ENCODE measurements around the gene SMCO2. TPM values are rescaled to one million over a fixed set of nuclear protein-coding genes. Genes with fewer than 3 reads are reported as not detected.

SMCO2 gene
- total RNA-seq, 2 donors from 2014 or later: 0.41 TPM; not detected in 1

GRCh38 chr12:27436768-27437167, 9.8 kb upstream of the SMCO2 start:
- Histone ChIP-seq H3K27me3 (replicated peaks; ENCODE audit: insufficient read depth) (no peaks in the 10 kb centered on the region), H3K27ac (no peak overlapping the region), H3K9me3 (no peaks in the 10 kb centered on the region), H3K4me1 (replicated peaks) (no peaks in the 10 kb centered on the region), H3K36me3 (no peaks in the 10 kb centered on the region), H3K4me3 (no peak overlapping the region)
- no peak for TF ChIP-seq POLR2A (IDR thresholded peaks at IDR 0.05)
- no peak for TF ChIP-seq POLR2AphosphoS5 (IDR thresholded peaks at IDR 0.05)
- no peak for TF ChIP-seq CTCF (IDR thresholded peaks at IDR 0.05)
- intact Hi-C loops (cut with DNase I): loop anchor here (5.0 kb wide), 2 partner anchors 86 to 216 kb away; partner anchors contain the start of gene PPFIBP1
- 94% methylated on average over 1 of the region's 1 CpG for WGBS
- DNase-seq (ENCODE audit: low spot score): no peak

DNA sequence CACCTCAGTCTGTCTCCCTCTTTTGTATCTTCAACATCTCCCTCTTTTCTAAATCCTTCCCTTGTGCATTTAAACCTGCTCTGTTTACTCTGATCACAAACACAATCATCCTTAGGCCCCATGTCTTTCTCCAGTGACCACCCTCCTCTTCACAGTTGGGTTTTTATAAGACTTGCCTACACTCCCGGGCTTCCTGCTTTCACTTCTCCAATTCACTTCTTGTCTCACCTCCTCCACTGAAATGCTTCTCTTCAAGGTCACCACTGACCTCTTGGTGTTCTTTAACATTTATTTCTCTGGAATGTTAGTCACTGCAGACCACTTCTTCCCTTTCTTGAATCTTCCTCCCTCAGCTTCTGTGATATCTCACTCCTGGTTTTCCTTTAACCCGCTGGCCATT, 8.7 kb upstream of the SMCO2 start:
- Histone ChIP-seq H3K4me1 (replicated peaks) (no peaks in the 10 kb centered on the region), H3K27ac (no peak overlapping the region), H3K4me3 (no peak overlapping the region), H3K36me3 (no peaks in the 10 kb centered on the region), H3K9me3 (no peaks in the 10 kb centered on the region), H3K27me3 (replicated peaks; ENCODE audit: insufficient read depth) (no peaks in the 10 kb centered on the region)
- intact Hi-C loops (cut with DNase I): loop anchor here (5.0 kb wide), 2 partner anchors 84 to 214 kb away; partner anchors contain the start of gene PPFIBP1
- TF ChIP-seq POLR2AphosphoS5 (IDR thresholded peaks at IDR 0.05) (no peak), POLR2A (IDR thresholded peaks at IDR 0.05) (no peak), CTCF (IDR thresholded peaks at IDR 0.05) (no peak)
- 86% methylated on average over 2 of the region's 2 CpGs for WGBS
- DNase-seq (ENCODE audit: low spot score): no peak

- H3K27ac ChIP-seq: no peak overlapping the region
- 84% methylated on average over 8 of the region's 8 CpGs for WGBS
- DNase-seq (ENCODE audit: low spot score): no peak
- TF ChIP-seq CTCF (IDR thresholded peaks at IDR 0.05) (no peak), POLR2AphosphoS5 (IDR thresholded peaks at IDR 0.05) (no peak), POLR2A (IDR thresholded peaks at IDR 0.05) (no peak)
- intact Hi-C loops (cut with DNase I): no loop called here
- no peaks in the 10 kb centered on the region for H3K27me3 ChIP-seq (replicated peaks; ENCODE audit: insufficient read depth)
- no peaks in the 10 kb centered on the region for H3K9me3 ChIP-seq
- H3K4me1 ChIP-seq (replicated peaks): no peaks in the 10 kb centered on the region
- no peak overlapping the region for H3K4me3 ChIP-seq
- H3K36me3 ChIP-seq: no peaks in the 10 kb centered on the region
Measured at GRCh38 chr12:27447761-27448160, 1.2 kb downstream of the SMCO2 start.

- no peak for DNase-seq (ENCODE audit: low spot score)
- 85% methylated on average over 6 of the region's 6 CpGs for WGBS
- intact Hi-C loops (cut with DNase I): no loop called here
- H3K27ac ChIP-seq: no peak overlapping the region
- H3K4me1 ChIP-seq (replicated peaks): no peaks in the 10 kb centered on the region
- H3K36me3 ChIP-seq: no peaks in the 10 kb centered on the region
- no peaks in the 10 kb centered on the region for H3K27me3 ChIP-seq (replicated peaks; ENCODE audit: insufficient read depth)
- H3K9me3 ChIP-seq: no peaks in the 10 kb centered on the region
- TF ChIP-seq POLR2A (IDR thresholded peaks at IDR 0.05) (no peak), CTCF (IDR thresholded peaks at IDR 0.05) (no peak), POLR2AphosphoS5 (IDR thresholded peaks at IDR 0.05) (no peak)
- H3K4me3 ChIP-seq: no peak overlapping the region
Measured at GRCh38 chr12:27449026-27449425, 2.5 kb downstream of the SMCO2 start.

DNA sequence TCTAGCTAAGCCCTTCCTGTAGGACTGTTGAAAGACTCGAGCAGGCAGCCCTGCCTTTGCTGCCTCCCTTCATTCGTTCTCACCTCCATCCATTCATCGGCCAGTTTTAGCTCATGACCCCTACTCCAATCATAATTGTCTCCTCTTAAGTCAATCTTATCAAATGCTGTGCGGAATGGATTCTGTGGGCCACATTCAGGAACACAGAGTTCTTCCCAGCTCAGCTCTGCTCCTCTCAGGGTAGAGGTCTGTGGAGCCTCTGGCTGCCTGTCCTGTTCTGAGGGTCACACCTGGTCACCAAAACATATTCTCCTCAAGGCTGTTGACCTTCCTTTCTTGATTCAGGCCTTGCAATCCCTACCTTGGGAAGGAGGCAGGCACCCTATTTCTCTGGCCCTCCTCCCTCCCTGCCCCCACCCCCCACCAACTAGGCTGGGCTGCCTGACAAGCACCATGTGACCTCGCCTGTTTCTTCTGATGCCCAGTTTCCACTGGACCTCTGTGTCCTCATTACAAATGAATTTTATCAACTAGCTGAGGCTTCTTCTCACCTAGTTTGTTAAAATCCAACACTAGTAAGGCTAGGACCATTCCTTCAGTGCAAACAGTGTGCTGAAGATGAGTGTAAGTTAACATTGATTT, 3.5 kb downstream of the SMCO2 start:
- no peak overlapping the region for H3K27ac ChIP-seq
- intact Hi-C loops (cut with DNase I): no loop called here
- WGBS: 96% methylated on average over 5 of the region's 5 CpGs
- H3K36me3 ChIP-seq: no peaks in the 10 kb centered on the region
- no peak for DNase-seq (ENCODE audit: low spot score)
- H3K4me3 ChIP-seq: no peak overlapping the region
- TF ChIP-seq POLR2A (IDR thresholded peaks at IDR 0.05) (no peak), CTCF (IDR thresholded peaks at IDR 0.05) (no peak), POLR2AphosphoS5 (IDR thresholded peaks at IDR 0.05) (no peak)
- H3K9me3 ChIP-seq: no peaks in the 10 kb centered on the region
- H3K4me1 ChIP-seq (replicated peaks): no peaks in the 10 kb centered on the region
- H3K27me3 ChIP-seq (replicated peaks; ENCODE audit: insufficient read depth): no peaks in the 10 kb centered on the region

Measured in prostate gland (tissue), 2 donors.